Uterus (tissue), 4 donors: ENCODE measurements around the gene KREMEN1. TPM values are rescaled to one million over a fixed set of nuclear protein-coding genes. Genes with fewer than 3 reads are reported as not detected.

Experiments
- DNase-seq, 2 donors: peaks; one replicate each; pipeline ENCODE4 v3.0.0-alpha.2; 2019 to 2020
- H3K27ac ChIP-seq, 2 donors: fragments of 200-600 bp; sonication (generic); 1 replicate in 1 of 2; 2 replicates in 1 of 2; pipeline ENCODE4 v1.5.1; 2016 to 2018
- H3K27me3 ChIP-seq, 2 donors: fragments of 200-600 bp; sonication (generic); one replicate each; pipeline ENCODE4 v1.5.1; 2018 to 2019; ENCODE audit warnings: control low read depth in 1 of 2
- H3K36me3 ChIP-seq, 2 donors: fragments of 200-600 bp; sonication (generic); one replicate each; pipeline ENCODE4 v1.5.1; 2019; ENCODE audit warnings: control low read depth in 1 of 2
- H3K4me1 ChIP-seq, 2 donors: fragments of 200-600 bp; sonication (generic); one replicate each; pipeline ENCODE4 v1.5.1; 2018 to 2019; ENCODE audit warnings: control low read depth in 1 of 2
- H3K4me3 ChIP-seq, 2 donors: fragments of 200-600 bp; sonication (generic); 1 replicate in 1 of 2; 2 replicates in 1 of 2; pipeline ENCODE4 v1.5.1; 2018 to 2019; ENCODE audit warnings: mild to moderate bottlenecking in 1 of 2
- H3K9me3 ChIP-seq, 2 donors: fragments of 200-600 bp; sonication (generic); one replicate each; pipeline ENCODE4 v1.5.1; 2019; ENCODE audit warnings: control low read depth in 1 of 2
- CTCF ChIP-seq, 4 experiments: fragments of 200-600 bp in 2 of 4; fragments of 450-650 bp in 2 of 4; sonication (generic) in 2 of 4; IDR thresholded peaks; one replicate each; pipeline ENCODE4 v1.5.1; 2016 to 2019; ENCODE audit warnings: antibody characterized with exemption in 4 of 4, mild to moderate bottlenecking in 2 of 4, moderate library complexity in 1 of 4
- POLR2A ChIP-seq, 2 donors: fragments of 450-650 bp; IDR thresholded peaks; one replicate each; pipeline ENCODE4 v1.6.1; 2016; ENCODE audit warnings: antibody characterized with exemption in 2 of 2, mild to moderate bottlenecking in 1 of 2, moderate library complexity in 1 of 2
- intact Hi-C: fragments of 100-400 bp; cut with DNase I; formaldehyde crosslinking; loops from one replicate; pipeline ENCODE4 v1.15.1; 2023; ENCODE audit warnings: low total_unique reads
- total RNA-seq, 4 donors: library from RNA; depleted of rRNA in 3 of 4; stranded (reverse); fragments of >200 nt in 3 of 4; gene quantifications; one replicate each; pipeline versions ENCODE4 v1.1.0 to v1.2.4, GENCODE V29; 2014 to 2023
- donor health status: DM: yes; HTN: yes; CAD: no.

KREMEN1 gene
- total RNA-seq, 4 donors from 2014 or later, result 5.9 to 25.1 (median 10.2) TPM

GRCh38 chr22:29213493-29213892 is 140.7 kb downstream of the KREMEN1 start:
- intact Hi-C loops, result no loop called here
- TF ChIP-seq POLR2A (IDR thresholded peaks at IDR 0.05) (no peak), CTCF (IDR thresholded peaks at IDR 0.05) (no peak)

GRCh38 chr22:29214232-29214631 is 141.4 kb downstream of the KREMEN1 start:
- no peaks in the 10 kb centered on the region for H3K27me3 ChIP-seq
- H3K36me3 ChIP-seq, result no peaks in the 10 kb centered on the region
- DNase-seq, result no peak
- no peak overlapping the region for H3K4me3 ChIP-seq
- no peaks in the 10 kb centered on the region for H3K4me1 ChIP-seq
- H3K9me3 ChIP-seq, result no peaks in the 10 kb centered on the region
- TF ChIP-seq CTCF (IDR thresholded peaks at IDR 0.05) (no peak), POLR2A (IDR thresholded peaks at IDR 0.05) (no peak)
- no peak overlapping the region for H3K27ac ChIP-seq
- intact Hi-C loops, result no loop called here

More at GRCh38 chr22:29213493-29213892, 140.7 kb downstream of the KREMEN1 start:
- Histone ChIP-seq H3K4me1 (no peaks in the 10 kb centered on the region), H3K4me3 (no peak overlapping the region), H3K36me3 (no peaks in the 10 kb centered on the region), H3K27me3 (no peaks in the 10 kb centered on the region), H3K9me3 (no peaks in the 10 kb centered on the region), H3K27ac (no peak overlapping the region)
- no peak for DNase-seq

GRCh38 chr22:29215012-29215860 is 142.4 kb downstream of the KREMEN1 start:
- Histone ChIP-seq H3K27me3 (no peaks in the 10 kb centered on the region), H3K9me3 (no peaks in the 10 kb centered on the region), H3K36me3 (no peaks in the 10 kb centered on the region), H3K27ac (no peak overlapping the region), H3K4me1 (no peaks in the 10 kb centered on the region), H3K4me3 (no peak overlapping the region)
- TF ChIP-seq CTCF (IDR thresholded peaks at IDR 0.05) (no peak), POLR2A (IDR thresholded peaks at IDR 0.05) (no peak)
- no peak for DNase-seq
- intact Hi-C loops, result no loop called here

GRCh38 chr22:29216011-29216872 is 143.4 kb downstream of the KREMEN1 start:
- TF ChIP-seq POLR2A (IDR thresholded peaks at IDR 0.05) (no peak), CTCF (IDR thresholded peaks at IDR 0.05) (no peak)
- DNase-seq, result no peak
- intact Hi-C loops, result no loop called here
- Histone ChIP-seq H3K27me3 (no peaks in the 10 kb centered on the region), H3K27ac (no peak overlapping the region), H3K9me3 (no peaks in the 10 kb centered on the region), H3K4me3 (no peak overlapping the region), H3K4me1 (no peaks in the 10 kb centered on the region), H3K36me3 (no peaks in the 10 kb centered on the region)
